ENCODE measurements around the gene SLC6A3. TPM values are rescaled to one million over a fixed set of nuclear protein-coding genes. Genes with fewer than 3 reads are reported as not detected.

The SLC6A3 gene
- total RNA-seq (2014; rRNA removed; shearing (Covaris generic)) (not detected in 2 replicates), polyA plus RNA-seq (2016; fragmentation: Nextera tagmentation; extraction: Ambion mirVana) (not detected in 2 replicates)

DNA sequence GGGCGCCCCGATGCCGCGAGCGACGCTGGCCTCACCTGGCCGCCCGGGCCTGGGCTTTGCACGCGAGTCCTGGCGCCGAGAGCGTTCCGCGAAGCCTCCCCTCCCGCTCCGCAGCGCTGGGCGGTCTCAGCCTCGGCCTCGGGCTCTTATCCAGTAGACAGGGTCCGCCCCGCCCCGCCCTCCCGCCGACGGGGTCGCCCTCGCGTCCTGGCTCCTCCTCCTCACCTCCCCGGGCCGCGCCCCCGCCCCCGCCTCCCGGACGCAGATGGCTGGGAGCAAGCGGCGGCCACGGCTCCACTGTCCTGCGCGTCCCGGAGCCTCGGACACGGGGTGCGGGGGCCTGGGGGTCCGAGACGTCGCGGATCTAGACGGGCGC is at the start of gene SLC6A3:
SLC6A3 (minus strand) TSS at position 128 of the 376 bp plus-strand sequence. CDS start 2,243 bp downstream, outside the sequence.
- Histone ChIP-seq H3K27me3 (replicated peaks; ENCODE audit: insufficient read depth) (peaks cover 44% of the 10 kb centered on the region), H3K4me2 (ENCODE audit: unreplicated experiment) (no peak within 1 kb of the TSS), H3K9me3 (ENCODE audit: low read depth) (no peaks in the 10 kb centered on the region), H3K9me2 (ENCODE audit: insufficient read depth) (no peaks in the 10 kb centered on the region), H4K20me1 (ENCODE audit: insufficient read depth) (no peaks in the 10 kb centered on the region), H3K79me2 (ENCODE audit: insufficient read depth) (no peaks in the 10 kb centered on the region), H3K9ac (no peak within 1 kb of the TSS), H2AFZ (no peak within 1 kb of the TSS), H3K27ac (no peak within 1 kb of the TSS), H3K36me3 (ENCODE audit: low read depth) (no peaks in the 10 kb centered on the region), H3K4me3 (no peak within 1 kb of the TSS), H3F3A (ENCODE audit: insufficient read depth) (no peaks in the 10 kb centered on the region), H3K4me1 (ENCODE audit: insufficient read depth) (no peaks in the 10 kb centered on the region)
- TF ChIP-seq EZH2phosphoT487 (IDR thresholded peaks at IDR 0.05; ENCODE audit: insufficient read depth, low read depth) (no peak), EZH2 (IDR thresholded peaks at IDR 0.05; ENCODE audit: insufficient read depth, poor library complexity, severe bottlenecking) (no peak)
- 1 to 3% methylated on average over 16 to 40 of the region's 52 CpGs for WGBS, 2 experiments (ENCODE audit: low coverage in 1 of 2, low lambda C conversion rate in 2 of 2, missing lambda C conversion rate in 2 of 2)
- in situ Hi-C loops (cut with MboI), result no loop called here
- DNase-seq, result no peak

DNA sequence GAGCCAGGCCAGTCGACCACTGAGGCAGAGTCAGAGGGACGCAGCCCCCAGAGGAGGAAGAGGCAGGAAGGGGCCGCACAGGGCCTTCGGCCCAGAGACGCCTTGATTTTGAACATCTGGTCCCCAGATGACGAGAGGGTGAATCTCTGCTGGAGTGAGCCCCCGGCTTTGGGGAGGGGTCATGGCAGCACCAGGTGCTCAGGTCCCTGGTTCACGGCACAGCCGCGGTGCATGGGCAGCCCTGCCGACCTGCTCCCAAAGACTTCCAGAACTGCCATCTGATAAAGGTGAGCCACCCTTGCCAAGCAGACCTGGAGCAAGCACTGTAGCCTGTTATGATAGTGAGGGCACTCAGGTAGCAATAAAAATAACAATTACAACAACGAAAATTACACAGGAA is 48.7 kb upstream of the SLC6A3 start:
- 74 to 78% methylated on average over 12 of the region's 12 CpGs for WGBS, 2 experiments (ENCODE audit: low coverage in 1 of 2, low lambda C conversion rate in 2 of 2, missing lambda C conversion rate in 2 of 2)
- in situ Hi-C loops (cut with MboI), result no loop called here

DNA sequence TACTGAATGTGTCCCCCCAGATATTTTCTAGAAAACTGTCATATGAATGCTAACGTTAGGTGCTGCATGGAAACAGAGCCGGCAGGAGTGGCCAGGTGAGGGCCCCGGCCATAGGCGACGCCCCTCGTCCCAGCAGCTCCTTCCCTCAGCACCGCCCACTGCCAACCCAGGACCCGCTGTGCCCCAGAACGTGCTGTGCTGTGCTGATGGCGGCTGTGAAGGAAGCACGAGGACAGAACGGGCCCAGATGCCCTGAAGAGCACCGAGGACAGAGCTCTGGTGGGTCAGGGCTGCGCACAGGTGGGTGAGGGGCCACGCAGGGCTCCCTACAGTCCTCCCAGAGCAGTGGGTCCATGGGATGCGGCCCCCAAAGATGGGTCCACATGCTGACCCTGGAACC is 48.2 kb upstream of the SLC6A3 start:
- in situ Hi-C loops (cut with MboI), result no loop called here
- Histone ChIP-seq H3K36me3 (ENCODE audit: low read depth) (peaks cover under 1% of the 10 kb centered on the region; the same call in 1 of the 2 replicates), H4K20me1 (ENCODE audit: insufficient read depth) (no peaks in the 10 kb centered on the region)

More for the DNA sequence above, 48.7 kb upstream of the SLC6A3 start:
- Histone ChIP-seq H3K4me2 (ENCODE audit: unreplicated experiment) (no peak overlapping the region), H3K9me2 (ENCODE audit: insufficient read depth) (no peaks in the 10 kb centered on the region), H3K79me2 (ENCODE audit: insufficient read depth) (peaks cover 52% of the 10 kb centered on the region), H2AFZ (no peak overlapping the region), H3K36me3 (ENCODE audit: low read depth) (no peaks in the 10 kb centered on the region; the same call in 1 of the 2 replicates), H3K9me3 (ENCODE audit: low read depth) (no peaks in the 10 kb centered on the region), H3F3A (ENCODE audit: insufficient read depth) (peaks cover 9% of the 10 kb centered on the region), H3K27ac (no peak overlapping the region), H3K4me3 (no peak overlapping the region), H3K27me3 (replicated peaks; ENCODE audit: insufficient read depth) (no peaks in the 10 kb centered on the region), H4K20me1 (ENCODE audit: insufficient read depth) (no peaks in the 10 kb centered on the region), H3K4me1 (ENCODE audit: insufficient read depth) (peaks cover 9% of the 10 kb centered on the region), H3K9ac (no peak overlapping the region)
- no peak for DNase-seq
- no peak for TF ChIP-seq EZH2 (IDR thresholded peaks at IDR 0.05; ENCODE audit: insufficient read depth, poor library complexity, severe bottlenecking)
- no peak for TF ChIP-seq EZH2phosphoT487 (IDR thresholded peaks at IDR 0.05; ENCODE audit: insufficient read depth, low read depth)

DNA sequence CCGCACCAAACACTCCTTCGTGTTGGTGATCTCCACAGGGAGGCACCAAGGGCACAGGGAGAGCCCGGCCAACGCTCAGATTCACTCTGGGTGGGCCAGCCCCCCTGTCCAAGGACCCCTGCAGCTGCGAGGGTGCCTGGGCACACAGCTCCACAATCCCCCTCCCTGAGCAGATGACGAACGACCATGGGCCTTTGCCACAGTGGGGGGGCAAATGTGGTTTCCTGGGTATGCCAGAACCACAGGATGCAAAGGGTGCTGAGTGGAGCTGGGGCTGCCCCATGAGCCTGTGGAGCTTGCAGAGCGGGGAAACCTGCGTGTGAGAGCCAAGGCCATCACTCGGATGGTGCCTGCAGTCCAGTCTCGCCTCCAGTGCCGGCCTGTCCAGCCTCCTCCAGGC is 47.5 kb upstream of the SLC6A3 start:
- Histone ChIP-seq H3K9me2 (ENCODE audit: insufficient read depth) (no peaks in the 10 kb centered on the region), H3K27me3 (replicated peaks; ENCODE audit: insufficient read depth) (no peaks in the 10 kb centered on the region), H3K9ac (no peak overlapping the region), H3K36me3 (ENCODE audit: low read depth) (peaks cover 7% of the 10 kb centered on the region; the same call in 1 of the 2 replicates), H4K20me1 (ENCODE audit: insufficient read depth) (no peaks in the 10 kb centered on the region), H3K79me2 (ENCODE audit: insufficient read depth) (peaks cover 40% of the 10 kb centered on the region), H3K4me1 (ENCODE audit: insufficient read depth) (peaks cover 14% of the 10 kb centered on the region), H2AFZ (no peak overlapping the region), H3K9me3 (ENCODE audit: low read depth) (no peaks in the 10 kb centered on the region), H3K4me3 (no peak overlapping the region), H3F3A (ENCODE audit: insufficient read depth) (peaks cover 18% of the 10 kb centered on the region), H3K27ac (no peak overlapping the region), H3K4me2 (ENCODE audit: unreplicated experiment) (no peak overlapping the region)
- no peak for TF ChIP-seq EZH2 (IDR thresholded peaks at IDR 0.05; ENCODE audit: insufficient read depth, poor library complexity, severe bottlenecking)
- no peak for TF ChIP-seq EZH2phosphoT487 (IDR thresholded peaks at IDR 0.05; ENCODE audit: insufficient read depth, low read depth)
- in situ Hi-C loops (cut with MboI), result no loop called here
- DNase-seq, result no peak
- WGBS, 2 experiments (ENCODE audit: low coverage in 1 of 2, low lambda C conversion rate in 2 of 2, missing lambda C conversion rate in 2 of 2), result 79 to 84% methylated on average over 12 of the region's 12 CpGs

More for the DNA sequence above, 48.2 kb upstream of the SLC6A3 start:
- H3K4me1 ChIP-seq (ENCODE audit: insufficient read depth), result peaks cover 14% of the 10 kb centered on the region
- H3K79me2 ChIP-seq (ENCODE audit: insufficient read depth), result peaks cover 47% of the 10 kb centered on the region
- no peak overlapping the region for H3K4me3 ChIP-seq
- no peaks in the 10 kb centered on the region for H3K9me3 ChIP-seq (ENCODE audit: low read depth)
- H3K27ac ChIP-seq, result no peak overlapping the region
- TF ChIP-seq EZH2phosphoT487 (IDR thresholded peaks at IDR 0.05; ENCODE audit: insufficient read depth, low read depth), result no peak
- no peak for TF ChIP-seq EZH2 (IDR thresholded peaks at IDR 0.05; ENCODE audit: insufficient read depth, poor library complexity, severe bottlenecking)
- no peak overlapping the region for H3K9ac ChIP-seq
- WGBS, 2 experiments (ENCODE audit: low coverage in 1 of 2, low lambda C conversion rate in 2 of 2, missing lambda C conversion rate in 2 of 2), result 87 to 90% methylated on average over 16 of the region's 16 CpGs
- peaks cover 12% of the 10 kb centered on the region for H3F3A ChIP-seq (ENCODE audit: insufficient read depth)
- no peak overlapping the region for H3K4me2 ChIP-seq (ENCODE audit: unreplicated experiment)
- H3K9me2 ChIP-seq (ENCODE audit: insufficient read depth), result no peaks in the 10 kb centered on the region
- no peak overlapping the region for H2AFZ ChIP-seq
- no peaks in the 10 kb centered on the region for H3K27me3 ChIP-seq (replicated peaks; ENCODE audit: insufficient read depth)
- DNase-seq, result no peak

Measured in GM23248 (cell line).